ENCODE measurements around the gene CCR7. TPM values are rescaled to one million over a fixed set of nuclear protein-coding genes. Genes with fewer than 3 reads are reported as not detected.

Gene CCR7
- polyA plus RNA-seq, 1 of the 3 experiments (the other 2 are of a cell fraction), result not detected

- TF ChIP-seq ZBTB33 (IDR thresholded peaks at IDR 0.05; ENCODE audit: borderline replicate concordance, low read depth), result no peak
Measured at GRCh38 chr17:40530531-40530994, 34.7 kb downstream of the CCR7 start (continued).

GRCh38 chr17:40529991-40530390 is 35.3 kb downstream of the CCR7 start:
- DNase-seq, result no peak
- ChIA-PET POLR2A (no interaction called here), CTCF (interaction anchor here (0.6 to 16.8 kb wide), 8 partner anchors 28 to 229 kb away, joined by 3 to 381 read pairs (median 60); partner anchors contain the start of genes CCR7, GJD3 and IGFBP4)
- H3K4me1 ChIP-seq (ENCODE audit: control insufficient read depth in 1 of 2, insufficient read depth in 2 of 2, low read depth in 1 of 2, low read length in 1 of 2), result peaks cover 0 to 3% of the 10 kb centered on the region in 2 experiments; a peak in 1 of 4 replicates
- H4K20me1 ChIP-seq (ENCODE audit: insufficient read depth), result no peaks in the 10 kb centered on the region
- no peak overlapping the region for H3K4me3 ChIP-seq (ENCODE audit: low read depth in 2 of 2, low read length in 1 of 2)
- no peaks in the 10 kb centered on the region for H3K36me3 ChIP-seq (replicated peaks in 1 of 2; ENCODE audit: control insufficient read depth in 1 of 2, insufficient read depth in 2 of 2, low read length in 1 of 2)
- H3K79me2 ChIP-seq (ENCODE audit: insufficient read depth), result no peaks in the 10 kb centered on the region
- H3K9me3 ChIP-seq, result 0 out of 2 replicates have a peak, but pooled peaks cover under 1% of the 10 kb centered on the region
- H3K27ac ChIP-seq (ENCODE audit: low read depth in 2 of 2, low read length in 1 of 2), result no peak overlapping the region
- no peak overlapping the region for H3K4me2 ChIP-seq
- WGBS (ENCODE audit: low lambda C conversion rate), result 89% methylated on average over 2 of the region's 2 CpGs
- no peak overlapping the region for H3K9ac ChIP-seq
- TF ChIP-seq YY1 (IDR thresholded peaks at IDR 0.05; ENCODE audit: low read depth), result no peak
- no peak for TF ChIP-seq EP300 (IDR thresholded peaks at IDR 0.05; ENCODE audit: borderline replicate concordance in 1 of 2, low read depth in 1 of 2, low read length in 1 of 2)
- TF ChIP-seq RFX5 (IDR thresholded peaks at IDR 0.05; ENCODE audit: low read length), result no peak
- no peak for TF ChIP-seq ELF1 (IDR thresholded peaks at IDR 0.05)
- no peak for TF ChIP-seq GABPA (IDR thresholded peaks at IDR 0.05; ENCODE audit: low read depth)
- no peak for TF ChIP-seq EZH2phosphoT487 (IDR thresholded peaks at IDR 0.05; ENCODE audit: borderline replicate concordance, low read depth)
- no peak for TF ChIP-seq NRF1 (IDR thresholded peaks at IDR 0.05; ENCODE audit: low read depth, low read length)
- peaks cover 6% of the 10 kb centered on the region for H3F3A ChIP-seq (replicated peaks; ENCODE audit: insufficient read depth)
- H3K9me2 ChIP-seq, result no peaks in the 10 kb centered on the region
- no peak overlapping the region for H2AFZ ChIP-seq (ENCODE audit: low read depth)
- no peaks in the 10 kb centered on the region for H3K27me3 ChIP-seq (ENCODE audit: insufficient read depth)

- Histone ChIP-seq H3K9me2 (no peaks in the 10 kb centered on the region), H4K20me1 (ENCODE audit: insufficient read depth) (no peaks in the 10 kb centered on the region), H3K36me3 (replicated peaks in 1 of 2; ENCODE audit: control insufficient read depth in 1 of 2, insufficient read depth in 2 of 2, low read length in 1 of 2) (no peaks in the 10 kb centered on the region), H3F3A (replicated peaks; ENCODE audit: insufficient read depth) (peaks cover 11% of the 10 kb centered on the region), H3K4me3 (ENCODE audit: low read depth in 2 of 2, low read length in 1 of 2) (no peak overlapping the region), H3K79me2 (ENCODE audit: insufficient read depth) (no peaks in the 10 kb centered on the region), H3K9me3 (0 out of 2 replicates have a peak, but pooled peaks cover 6% of the 10 kb centered on the region), H3K27me3 (ENCODE audit: insufficient read depth) (no peaks in the 10 kb centered on the region), H2AFZ (ENCODE audit: low read depth) (no peak overlapping the region), H3K27ac (ENCODE audit: low read depth in 2 of 2, low read length in 1 of 2) (no peak overlapping the region), H3K9ac (no peak overlapping the region), H3K4me2 (no peak overlapping the region), H3K4me1 (ENCODE audit: control insufficient read depth in 1 of 2, insufficient read depth in 2 of 2, low read depth in 1 of 2, low read length in 1 of 2) (peaks cover 0 to 3% of the 10 kb centered on the region in 2 experiments; a peak in 1 of 4 replicates)
- POLR2A ChIA-PET, result no interaction called here
- CTCF ChIA-PET, result interaction anchor here (1.8 to 14.5 kb wide), 3 partner anchors 32 to 84 kb away, joined by 5 to 332 read pairs (median 116); partner anchors contain the start of gene IGFBP4
- DNase-seq, result no peak
- TF ChIP-seq RFX5 (IDR thresholded peaks at IDR 0.05; ENCODE audit: low read length) (no peak), GATA2 (CRISPR knock-in tag; IDR thresholded peaks at IDR 0.05) (no peak), ZBTB33 (IDR thresholded peaks at IDR 0.05; ENCODE audit: borderline replicate concordance, low read depth) (no peak), MEF2A (IDR thresholded peaks at IDR 0.05; ENCODE audit: borderline replicate concordance, low read depth) (no peak), USF1 (IDR thresholded peaks at IDR 0.05; ENCODE audit: borderline replicate concordance, low read depth) (no peak), EP300 (IDR thresholded peaks at IDR 0.05; ENCODE audit: borderline replicate concordance in 1 of 2, low read depth in 1 of 2, low read length in 1 of 2) (no peak), TCF12 (IDR thresholded peaks at IDR 0.05) (no peak), USF2 (IDR thresholded peaks at IDR 0.05; ENCODE audit: borderline replicate concordance, low read depth, low read length) (no peak), YY1 (IDR thresholded peaks at IDR 0.05; ENCODE audit: low read depth) (no peak), ELF1 (IDR thresholded peaks at IDR 0.05) (no peak), SMC3 (IDR thresholded peaks at IDR 0.05; ENCODE audit: low read depth, low read length) (no peak), TEAD4 (IDR thresholded peaks at IDR 0.05; ENCODE audit: borderline replicate concordance, insufficient read depth) (no peak), JUND (IDR thresholded peaks at IDR 0.05) (no peak), CHD2 (IDR thresholded peaks at IDR 0.05; ENCODE audit: low read length, partially characterized antibody) (no peak)
- WGBS (ENCODE audit: low lambda C conversion rate), result 93% methylated on average over 10 of the region's 10 CpGs
Measured at GRCh38 chr17:40528692-40529417, 36.4 kb downstream of the CCR7 start.

Measured in SK-N-SH (cell line).